Measurements from ENCODE around the gene GPR17.

GPR17 gene

DNA sequence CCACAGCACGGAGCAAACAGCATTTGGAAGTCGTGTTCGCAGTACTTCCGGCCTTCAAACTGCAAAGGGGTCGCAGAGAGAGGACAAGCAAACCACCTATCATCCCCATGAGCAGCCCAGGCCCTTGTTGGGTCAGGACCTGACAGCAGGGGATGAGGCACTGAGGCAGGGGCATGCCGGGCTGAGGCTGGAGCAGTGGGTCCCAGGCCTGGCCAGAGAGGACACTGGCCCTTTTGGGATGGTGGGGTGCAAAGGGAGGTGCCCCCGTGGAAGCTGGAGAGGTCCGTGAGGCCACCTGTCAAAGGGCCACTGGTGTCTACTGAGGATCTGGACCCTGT is 8.9 kb downstream of the GPR17 start:
- no peak for DNase-seq (ENCODE audit: low read depth, low spot score)

DNA sequence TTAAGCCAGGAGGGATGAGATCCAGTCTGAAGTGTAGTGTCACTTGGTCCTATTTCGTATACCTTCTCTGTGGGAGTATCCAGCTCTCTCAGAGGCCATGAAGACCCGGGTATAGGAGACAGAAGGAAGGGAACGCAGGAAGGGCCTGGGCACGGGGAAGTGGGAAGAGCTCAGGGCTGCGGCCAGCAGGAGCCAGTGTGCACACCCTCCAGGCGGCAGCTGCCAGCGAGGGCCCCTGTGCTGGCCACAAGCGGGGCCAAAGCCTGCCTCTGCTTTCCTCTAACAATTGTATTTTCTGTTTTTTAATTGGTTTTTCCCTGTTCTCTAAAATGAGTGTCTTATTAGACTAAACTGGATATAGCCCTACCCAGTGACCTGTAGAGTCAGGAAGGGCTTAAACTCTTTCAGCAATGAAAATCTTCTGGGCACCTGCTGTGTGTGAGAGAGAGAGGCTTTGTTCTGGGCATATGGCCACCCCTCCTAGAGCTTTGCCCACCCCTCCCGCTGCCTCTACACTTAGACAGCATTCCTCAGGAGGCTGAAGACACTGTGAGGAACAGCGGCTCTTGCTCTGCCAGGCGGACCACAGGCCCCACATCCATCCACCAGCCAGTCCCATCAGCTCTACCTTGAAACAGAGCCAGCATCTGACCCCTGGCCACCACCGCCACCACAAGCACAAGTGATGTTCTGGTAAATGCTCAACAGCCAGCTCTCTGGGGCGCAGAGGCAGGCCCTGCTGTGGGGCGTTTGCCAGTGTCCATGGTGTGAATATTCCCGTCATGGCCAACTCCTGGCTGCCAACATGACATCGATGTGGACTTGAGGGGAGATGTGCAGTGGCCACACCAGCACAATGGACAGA is 9.5 kb downstream of the GPR17 start:
- DNase-seq (ENCODE audit: low read depth, low spot score): no peak

DNA sequence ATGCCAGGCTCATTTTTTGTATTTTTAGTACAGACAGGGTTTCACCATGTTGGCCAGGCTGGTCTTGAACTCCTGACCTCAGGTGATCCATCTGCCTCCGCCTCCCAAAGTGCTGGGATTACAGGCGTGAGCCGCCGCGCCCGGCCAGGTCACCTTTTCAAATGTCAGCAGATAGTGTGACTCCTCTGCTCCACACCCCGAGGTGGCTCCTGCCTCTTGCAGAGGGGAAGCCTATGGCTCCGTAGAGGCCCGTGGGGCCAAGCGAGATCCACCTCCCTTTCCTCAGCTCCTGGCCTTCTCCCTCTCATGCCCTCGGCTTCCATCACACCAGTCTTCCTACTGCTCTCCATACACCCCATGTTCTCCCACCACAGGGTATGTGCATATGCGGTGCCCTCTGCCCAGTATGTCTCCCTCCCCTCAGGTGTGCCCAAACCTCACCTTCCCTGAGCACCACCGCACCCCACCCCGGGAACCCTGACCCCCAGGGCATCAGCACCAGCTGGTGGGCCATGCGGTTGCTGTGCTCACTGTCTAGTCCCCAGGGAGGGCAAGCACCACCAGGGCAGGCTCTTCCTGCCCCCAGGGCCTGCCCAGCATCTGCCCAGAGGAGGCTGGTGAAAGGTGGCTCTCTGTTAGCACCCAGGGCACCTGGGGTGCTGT is 10.7 kb downstream of the GPR17 start:
- no peak for DNase-seq (ENCODE audit: low read depth, low spot score)

DNA sequence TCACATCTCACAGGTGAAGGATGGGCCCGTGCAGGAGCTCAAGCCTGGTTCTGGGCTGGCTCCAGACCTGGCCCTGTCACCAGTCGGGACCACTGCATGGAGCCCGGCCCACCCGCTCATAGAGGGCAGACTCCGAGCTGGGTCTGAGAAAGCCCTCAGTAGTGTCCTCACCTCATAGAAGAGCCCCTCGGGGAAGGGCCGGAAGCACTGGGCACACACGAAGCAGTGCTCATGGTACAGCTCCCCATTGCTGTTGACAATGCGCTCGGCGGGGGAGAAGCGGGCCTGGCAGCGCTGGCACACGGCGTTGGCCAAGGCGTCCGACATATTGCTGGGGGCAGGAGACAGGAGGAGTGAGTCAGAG is 11.3 kb downstream of the GPR17 start:
- no peak for DNase-seq (ENCODE audit: low read depth, low spot score)

DNA sequence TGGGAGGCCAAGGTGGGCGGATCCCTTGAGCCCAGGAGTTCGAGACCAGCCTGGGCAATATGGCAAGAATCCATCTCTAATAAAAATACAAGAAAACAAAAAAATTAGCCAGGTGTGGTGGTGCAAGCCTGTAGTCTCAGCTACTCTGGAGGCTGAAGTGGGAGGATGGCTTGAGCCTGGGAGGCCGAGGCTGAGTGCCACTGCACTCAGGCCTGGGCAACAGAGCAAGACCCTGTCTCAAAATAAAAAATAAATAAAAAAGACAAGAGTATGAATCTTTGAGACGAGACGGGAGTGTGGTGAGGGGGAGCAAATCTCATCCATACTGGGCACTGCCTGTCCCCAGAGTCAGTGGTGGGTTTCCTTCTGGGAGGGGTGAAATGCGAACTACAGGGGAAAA is 12.2 kb downstream of the GPR17 start:
- DNase-seq (ENCODE audit: low read depth, low spot score): no peak

DNA sequence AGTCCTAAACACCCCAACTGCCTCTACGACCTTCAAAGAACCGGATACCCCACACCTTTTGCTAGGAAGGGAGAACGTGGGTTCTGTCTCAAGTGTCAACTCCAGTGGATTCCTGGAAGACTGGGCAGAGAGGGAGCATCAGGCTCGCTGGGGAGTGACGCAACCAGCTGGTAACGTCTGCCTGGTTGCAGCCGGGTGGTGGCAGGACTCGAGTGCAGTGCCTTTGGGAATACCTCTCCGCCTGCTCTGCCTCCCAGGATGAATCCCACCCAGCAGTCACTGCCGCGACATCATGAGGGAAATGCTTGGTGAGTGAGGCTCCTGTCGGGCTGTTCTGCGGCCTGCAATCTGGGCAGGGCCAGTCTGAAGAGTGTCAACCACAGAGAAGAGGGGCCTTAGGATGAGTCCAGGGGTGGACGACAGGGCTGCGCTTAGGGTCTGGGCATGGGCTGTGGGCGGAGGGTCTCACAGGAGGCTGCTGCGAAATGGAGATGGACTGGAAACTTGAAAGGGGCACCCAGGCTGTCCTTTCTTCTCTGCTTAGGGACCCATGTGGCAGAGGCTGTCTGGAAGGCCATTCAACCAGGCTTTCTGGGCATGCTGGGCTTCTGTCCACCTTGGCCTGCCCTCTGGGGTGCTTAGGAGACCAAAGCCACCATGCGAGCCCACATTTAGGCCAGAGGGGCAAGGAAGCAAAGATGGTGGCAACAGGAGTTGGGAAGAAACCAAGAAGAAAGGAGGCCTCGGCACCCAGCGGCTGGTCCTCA is 12.9 kb downstream of the GPR17 start:
- DNase-seq (ENCODE audit: low read depth, low spot score): no peak

DNA sequence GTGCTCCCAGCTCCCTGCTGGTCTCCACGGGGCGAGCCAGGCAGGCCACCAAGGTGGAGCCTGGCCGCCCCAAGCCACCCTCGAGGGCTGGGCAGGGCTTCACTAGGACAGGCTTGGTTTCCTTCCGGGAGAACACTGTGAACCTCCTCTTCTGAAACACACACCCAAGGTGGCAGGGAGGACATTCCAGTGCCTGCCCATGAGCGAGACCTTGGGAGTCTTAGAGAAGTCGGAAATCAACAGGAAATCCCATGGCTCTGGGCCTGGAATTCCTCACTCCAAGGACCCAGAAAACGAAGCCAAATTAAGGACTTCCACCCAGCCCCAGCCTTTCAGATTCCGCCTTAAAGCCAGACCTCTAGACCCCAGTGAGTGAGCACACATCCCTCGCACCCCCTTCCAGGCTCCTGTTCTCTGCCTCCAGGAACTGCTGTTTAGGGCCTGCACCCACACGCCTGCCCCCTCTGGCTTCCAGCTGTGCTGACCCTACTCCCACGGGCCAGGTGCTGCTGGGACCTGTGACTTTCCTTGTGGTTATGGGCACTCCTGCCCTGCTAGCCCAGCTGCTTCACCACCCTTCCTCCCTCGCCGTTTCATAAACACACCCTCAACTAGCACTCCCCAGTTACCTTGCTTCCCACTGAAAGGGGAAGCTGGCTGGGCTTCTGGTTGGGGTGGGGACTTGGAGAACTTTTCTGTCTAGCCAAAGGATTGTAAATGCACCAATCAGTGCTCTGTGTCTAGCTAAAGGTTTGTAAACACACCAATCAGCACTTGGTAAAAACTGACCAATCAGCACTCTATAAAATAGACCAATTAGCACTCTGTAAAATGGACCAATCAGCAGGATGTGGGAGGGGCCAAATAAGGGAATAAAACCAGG is 13.7 kb downstream of the GPR17 start:
- no peak for DNase-seq (ENCODE audit: low read depth, low spot score)

DNA sequence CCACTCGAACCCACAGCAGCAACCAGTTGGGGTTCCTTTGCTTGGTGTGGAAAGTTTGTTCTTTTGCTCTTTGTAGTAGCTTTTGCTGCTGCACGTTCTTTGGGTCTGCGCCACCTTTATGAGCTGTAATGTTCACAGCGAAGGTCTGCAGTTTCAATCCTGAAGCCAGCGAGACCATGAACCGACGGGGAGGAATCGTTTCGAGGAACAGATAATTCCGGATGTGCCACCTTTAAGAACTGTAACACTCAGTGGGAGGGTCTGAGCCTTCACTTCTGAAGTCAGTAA is 14.3 kb downstream of the GPR17 start:
- DNase-seq (ENCODE audit: low read depth, low spot score): no peak

DNA sequence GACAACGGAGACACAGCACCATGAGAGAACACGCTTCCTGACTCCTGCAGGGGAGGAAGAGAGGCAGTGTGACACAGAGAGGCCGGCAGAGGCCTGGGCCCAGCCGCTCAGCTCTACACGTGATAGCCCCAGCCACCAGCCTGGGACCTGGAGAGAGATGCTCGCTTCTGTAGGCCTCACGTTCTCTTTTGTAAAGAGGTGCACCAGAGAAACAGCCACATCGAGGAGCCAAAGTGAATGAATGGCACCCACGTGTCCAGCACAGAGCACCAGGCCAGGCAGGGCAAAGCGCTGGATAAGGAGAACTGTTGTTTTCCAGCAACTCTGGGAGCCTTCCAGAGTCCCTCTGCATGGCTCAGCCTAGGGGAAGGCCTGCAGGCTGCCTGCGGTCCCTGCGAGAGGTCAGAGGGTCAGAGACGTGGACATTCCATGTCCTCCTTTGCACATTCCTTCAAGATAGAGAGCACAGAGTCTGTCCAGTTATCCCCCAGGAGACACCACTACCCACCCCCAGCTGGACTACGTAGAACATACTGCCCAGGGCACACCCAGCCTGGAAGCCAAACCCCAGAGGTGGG is 15.2 kb downstream of the GPR17 start:
- DNase-seq (ENCODE audit: low read depth, low spot score): no peak

DNA sequence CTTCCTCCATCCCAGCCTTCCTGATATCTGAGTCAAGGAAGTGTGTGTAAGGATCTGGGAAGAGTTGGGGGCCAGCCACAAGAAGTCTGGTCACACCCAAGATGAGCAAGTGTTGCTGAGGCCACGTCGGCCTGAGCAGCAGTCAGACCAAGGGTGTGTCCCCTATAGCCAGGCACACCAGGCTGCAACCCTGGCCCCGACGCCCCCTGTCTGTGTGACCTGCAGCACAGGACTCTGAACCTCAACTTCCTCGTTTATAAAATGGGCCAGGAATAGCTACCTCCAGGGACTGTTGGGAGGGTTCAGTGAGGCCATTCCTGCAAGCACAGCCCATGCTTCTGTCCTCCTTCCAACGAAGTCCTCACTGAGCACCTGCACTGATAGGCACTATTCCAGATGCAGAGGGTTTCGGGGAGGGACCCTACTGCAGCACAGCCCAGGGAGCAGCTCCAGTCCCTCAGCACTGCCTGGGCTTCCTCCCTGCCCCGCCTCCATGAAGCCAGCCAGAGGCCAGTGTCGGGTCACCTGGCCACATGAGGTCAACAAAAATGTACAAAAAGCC is 16.1 kb downstream of the GPR17 start:
- no peak for DNase-seq (ENCODE audit: low read depth, low spot score)

DNA sequence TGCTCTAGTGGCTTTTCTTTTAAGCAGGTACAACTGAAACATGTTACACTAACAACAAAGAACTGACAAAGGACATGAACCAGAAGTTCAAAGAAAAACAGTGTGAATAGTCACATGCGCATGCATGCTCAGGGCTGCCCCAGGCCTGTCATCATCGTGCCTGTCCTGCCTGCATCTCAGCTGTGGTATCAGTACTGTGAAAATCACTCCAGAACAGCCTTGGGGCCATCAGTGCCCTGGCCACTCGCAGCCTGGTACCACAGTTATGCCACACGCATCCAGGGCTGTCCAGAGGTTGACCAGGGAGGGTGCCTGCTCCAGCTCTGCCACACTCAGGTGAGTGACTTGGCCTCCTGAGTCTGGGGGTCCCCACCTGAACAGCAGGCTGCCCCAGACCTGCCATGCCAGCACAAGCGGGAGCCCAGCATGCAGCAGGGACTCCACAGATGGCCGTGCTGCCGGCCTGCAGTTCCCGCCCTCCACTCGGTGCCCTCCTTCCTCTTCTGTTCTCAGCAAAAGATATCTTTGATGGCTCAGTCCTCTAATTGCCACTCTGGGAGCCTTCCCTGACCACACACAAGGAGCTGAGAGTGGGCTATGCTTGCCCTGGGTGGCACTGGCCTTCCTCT is 17.1 kb downstream of the GPR17 start:
- DNase-seq (ENCODE audit: low read depth, low spot score): no peak

DNA sequence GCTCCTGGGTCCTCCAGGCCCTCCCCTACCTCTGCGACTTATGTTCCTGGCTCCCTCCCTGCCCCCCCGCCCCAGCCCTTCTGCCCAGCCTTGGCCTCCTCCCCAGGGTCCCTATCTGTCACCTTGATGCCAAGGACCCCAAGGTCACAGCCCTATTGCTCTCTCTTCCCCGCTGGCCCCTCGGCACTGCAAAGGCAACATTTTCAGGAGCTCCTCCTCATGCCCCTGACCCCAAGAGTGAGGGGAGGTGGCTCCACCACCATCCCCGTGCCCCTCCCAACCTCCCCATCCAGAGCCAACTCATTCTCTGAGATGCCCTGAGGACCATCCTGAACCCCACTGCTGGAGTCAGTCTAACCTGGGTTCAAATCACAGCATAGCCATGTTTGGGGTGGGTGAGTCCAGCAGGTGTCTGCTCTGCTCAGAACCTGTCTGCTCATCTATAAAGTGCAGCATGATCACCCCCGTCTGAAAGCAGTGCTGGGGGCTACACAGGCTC is 17.7 kb downstream of the GPR17 start:
- no peak for DNase-seq (ENCODE audit: low read depth, low spot score)

DNA sequence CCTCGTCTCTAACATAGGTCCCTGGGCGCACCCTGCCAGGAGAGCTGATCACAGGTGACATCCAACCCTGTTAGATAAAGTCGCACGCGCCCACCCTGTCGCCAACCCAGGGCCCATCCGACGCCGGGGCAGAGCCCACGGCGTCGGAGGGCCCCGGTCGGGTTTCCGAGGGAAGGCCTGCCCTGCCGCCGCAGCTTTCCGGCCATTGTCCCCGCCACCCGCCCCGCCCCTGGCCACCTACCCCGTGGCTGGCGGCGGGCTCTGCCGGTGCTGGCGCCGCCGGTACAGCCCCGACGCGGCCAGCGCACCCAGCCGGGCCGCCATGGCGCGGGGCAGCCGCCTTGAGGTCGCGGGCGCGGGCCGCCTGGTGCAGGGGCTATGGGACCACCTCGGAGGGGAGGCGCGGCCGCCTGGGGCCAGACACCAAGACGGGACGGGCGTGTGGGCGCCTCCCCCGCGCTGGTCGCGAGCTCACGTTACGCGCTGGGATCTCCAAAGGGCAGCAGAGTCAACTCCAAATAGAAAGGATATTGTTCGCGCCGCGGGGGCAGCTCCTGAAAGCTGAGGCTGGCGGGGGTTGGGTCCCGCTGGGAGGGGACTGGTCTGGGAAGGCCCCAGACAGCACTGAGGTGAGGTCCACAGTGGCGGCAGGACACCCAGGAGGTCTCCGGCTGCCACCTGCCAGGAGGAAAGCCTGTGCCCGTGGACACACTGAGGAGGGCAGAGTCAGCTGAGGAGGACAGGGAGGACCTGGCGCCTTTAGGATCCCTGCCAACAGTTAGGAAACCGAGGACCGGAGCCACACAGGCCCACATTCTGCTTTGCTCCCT is 18.3 kb downstream of the GPR17 start:
- no peak for DNase-seq (ENCODE audit: low read depth, low spot score)

DNA sequence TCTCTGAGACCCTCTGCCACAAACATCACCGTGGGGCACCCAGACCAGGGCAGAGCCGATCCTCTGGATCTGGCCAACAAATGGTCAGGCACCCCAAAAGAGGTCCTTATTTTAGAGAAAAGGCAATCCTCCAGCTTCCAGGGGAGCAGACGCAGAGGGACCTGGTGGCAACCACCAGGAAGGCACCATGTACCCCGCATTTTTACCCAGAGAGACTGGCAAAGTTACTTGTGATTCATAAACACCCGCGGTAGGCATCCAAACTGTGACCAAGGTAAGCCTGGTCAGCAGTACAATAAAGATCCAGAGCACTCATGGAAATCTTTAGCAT is 18.9 kb downstream of the GPR17 start:
- no peak for DNase-seq (ENCODE audit: low read depth, low spot score)

DNA sequence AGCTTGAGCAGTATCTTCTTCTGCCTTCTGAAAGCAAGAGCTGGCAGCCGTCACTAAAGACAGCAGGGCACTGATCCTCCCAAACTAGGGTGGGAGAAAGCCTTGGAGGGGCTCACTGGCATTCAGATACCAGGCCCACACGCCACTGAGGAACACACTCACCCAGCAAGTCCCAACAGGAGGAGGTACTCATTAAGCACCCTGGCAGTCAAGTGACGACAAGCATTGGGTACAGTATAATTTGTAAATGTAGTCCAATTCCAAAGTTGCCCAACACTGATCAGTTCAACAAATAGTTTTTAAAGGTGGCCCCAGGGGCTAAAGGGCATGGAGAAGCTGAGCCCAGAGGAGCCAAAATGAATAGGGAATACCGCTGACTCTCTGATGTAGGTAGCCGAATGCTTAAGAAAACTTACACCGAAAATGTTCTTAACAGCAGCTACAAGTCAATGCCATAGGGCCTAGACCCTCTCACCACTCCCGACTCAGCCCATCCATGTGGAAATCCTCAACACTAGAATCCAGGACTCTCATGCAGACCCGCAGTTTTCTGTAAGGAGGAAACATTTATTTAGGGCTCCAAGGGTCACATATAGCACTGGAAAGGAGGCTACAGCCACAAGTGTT is 19.4 kb downstream of the GPR17 start:
- DNase-seq (ENCODE audit: low read depth, low spot score): no peak

DNA sequence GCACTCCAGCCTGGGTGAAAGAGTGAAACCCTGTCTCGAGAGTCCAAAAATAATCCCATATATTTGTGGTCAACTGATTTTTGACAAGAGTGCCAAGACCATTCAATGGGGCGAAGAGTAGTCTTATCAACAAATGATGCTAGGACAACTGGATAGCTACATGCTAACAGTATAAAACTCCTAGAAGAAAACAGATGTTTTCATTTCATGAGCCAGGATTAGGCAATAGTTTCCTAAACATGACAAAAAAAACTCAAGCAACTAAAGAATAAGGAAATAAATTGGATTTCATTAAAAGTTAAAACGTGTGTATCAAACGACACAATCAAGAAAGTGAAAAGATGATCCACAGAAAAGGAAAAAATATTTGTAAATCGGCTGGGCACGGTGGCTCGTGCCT is 23.1 kb downstream of the GPR17 start:
- DNase-seq (ENCODE audit: low read depth, low spot score): no peak

DNA sequence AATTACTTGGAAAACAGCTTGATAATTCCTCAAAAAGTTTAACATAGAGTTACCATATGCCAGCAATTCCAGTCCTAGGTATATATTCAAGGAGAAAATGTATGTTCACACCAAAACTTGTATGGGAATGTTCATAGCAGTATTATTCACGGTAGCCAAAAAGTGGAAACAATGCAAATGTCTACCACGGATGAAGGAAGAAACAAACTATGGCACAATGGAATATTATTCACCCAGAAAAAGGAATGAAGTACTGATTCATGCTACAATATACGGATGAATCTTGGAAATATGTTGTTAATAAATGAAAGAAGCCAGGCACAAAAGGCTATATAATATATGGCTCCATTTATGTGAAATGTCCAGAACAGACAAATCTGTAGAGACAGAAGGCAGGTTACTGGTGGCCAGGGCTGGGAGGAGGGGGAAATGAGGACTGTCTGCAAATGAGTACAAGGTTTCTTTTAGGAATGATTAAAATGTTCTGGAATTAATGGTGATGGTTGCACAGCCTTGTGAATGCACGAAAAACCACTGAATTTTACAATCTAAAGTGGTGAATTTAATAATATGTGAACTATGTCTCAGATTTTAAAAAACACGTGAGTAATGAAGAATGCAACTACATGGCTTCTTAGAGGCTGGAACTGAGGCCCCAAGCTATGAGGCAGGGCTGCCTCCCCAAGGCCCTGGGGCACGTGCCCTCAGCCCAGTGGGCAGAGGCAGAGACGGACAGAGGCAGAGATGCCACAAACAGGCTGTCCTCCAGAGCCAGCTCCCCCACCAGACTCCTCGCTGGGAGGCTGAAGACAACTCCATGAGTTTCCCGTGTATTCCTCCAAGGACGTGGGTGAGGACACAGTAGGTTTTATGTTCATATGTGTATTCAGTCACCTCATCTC is 24.4 kb downstream of the GPR17 start:
- DNase-seq (ENCODE audit: low read depth, low spot score): no peak

DNA sequence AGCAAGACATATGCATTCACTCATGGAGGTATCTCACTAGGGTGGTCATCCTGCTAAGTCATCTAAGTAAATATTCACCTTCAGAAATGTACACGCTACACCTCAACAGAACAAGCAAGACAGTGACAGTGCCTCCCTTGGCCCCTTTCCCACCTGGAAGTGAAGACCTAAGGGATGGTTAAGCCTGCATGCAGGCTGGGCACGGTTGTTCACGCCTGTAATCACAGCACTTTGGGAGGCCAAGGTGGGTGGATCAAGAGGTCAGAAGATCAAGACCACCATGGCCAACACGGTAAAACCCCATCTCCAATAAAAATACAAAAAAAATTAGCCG is 25.0 kb downstream of the GPR17 start:
- no peak for DNase-seq (ENCODE audit: low read depth, low spot score)

Measured in activated naive CD8-positive, alpha-beta T cell treated with anti-CD3 and anti-CD28 coated beads, Interleukin-2, amount 50 U/mL, for 16 hours (primary cell).